HG03060 (cell line): ENCODE measurements around the gene HOXB9.

ENCODE experiments used
- ATAC-seq: cut with Tn5 transposase; IDR thresholded peaks from one replicate; pipeline ENCODE4 v1.9.1; 2021; ENCODE audit warnings: low read depth, moderate number of reproducible peaks; ENCODE audit not compliant: unreplicated experiment

HOXB9 gene

DNA sequence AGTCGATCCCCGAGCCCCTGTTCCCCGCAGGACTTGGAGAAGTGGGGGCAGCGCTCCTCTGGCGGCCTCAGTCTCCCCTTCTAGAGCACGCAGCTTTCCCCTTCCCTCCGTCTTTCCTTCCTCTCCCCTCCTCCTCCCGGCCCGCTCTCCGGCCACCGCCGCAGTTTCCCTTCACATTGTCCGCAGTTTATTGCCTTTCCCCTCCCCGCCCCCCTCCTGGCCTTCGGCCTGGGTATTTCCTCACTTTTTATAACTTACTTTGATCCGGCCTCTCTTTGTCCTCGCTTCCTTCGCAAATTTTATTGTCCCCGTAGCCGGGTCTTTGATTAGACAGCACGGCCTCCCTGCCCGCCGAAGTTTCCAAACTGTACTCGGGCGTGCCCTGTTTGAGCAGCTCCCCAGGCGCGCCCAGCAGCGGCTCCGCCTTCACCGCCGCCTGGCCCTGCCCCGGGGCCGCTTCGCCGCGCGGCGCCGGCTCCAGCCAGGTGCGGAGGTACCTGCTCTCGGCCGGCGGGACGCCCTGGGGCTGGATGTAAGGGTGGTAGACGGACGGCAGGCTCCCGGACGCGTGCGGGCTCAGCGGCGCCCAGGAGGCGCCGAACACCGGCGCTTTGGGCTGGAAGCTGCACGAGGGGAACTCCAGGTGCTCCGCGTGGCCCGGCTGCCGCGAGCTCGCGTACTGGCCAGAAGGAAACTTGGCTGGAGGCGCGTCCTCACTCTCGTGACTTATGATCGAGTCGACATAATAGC lies 488 bp downstream of the HOXB9 start:
- ATAC-seq, result no peak

GRCh38 chr17:48624544-48625494 lies 1.3 kb downstream of the HOXB9 start:
- ATAC-seq, result no peak

DNA sequence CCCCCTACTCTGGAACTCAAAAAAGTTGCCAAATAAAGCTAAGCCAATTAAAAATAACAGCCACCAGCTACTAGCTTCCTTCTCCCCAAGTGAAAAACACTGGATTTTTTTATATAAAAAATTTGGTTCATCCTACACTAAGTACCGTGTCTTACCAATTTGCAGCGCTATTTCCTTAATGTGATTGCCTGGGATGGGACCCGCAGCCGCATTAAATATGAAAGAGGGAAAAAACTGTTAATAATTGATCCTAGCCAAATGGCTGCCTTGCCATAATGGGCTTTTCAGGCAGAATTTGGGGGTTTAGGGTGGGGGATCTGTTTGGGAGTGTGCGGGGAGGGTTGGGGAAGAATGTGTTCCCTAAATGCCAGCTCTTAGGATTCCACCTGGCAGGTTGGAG lies 2.0 kb downstream of the HOXB9 start:
- ATAC-seq, result no peak

DNA sequence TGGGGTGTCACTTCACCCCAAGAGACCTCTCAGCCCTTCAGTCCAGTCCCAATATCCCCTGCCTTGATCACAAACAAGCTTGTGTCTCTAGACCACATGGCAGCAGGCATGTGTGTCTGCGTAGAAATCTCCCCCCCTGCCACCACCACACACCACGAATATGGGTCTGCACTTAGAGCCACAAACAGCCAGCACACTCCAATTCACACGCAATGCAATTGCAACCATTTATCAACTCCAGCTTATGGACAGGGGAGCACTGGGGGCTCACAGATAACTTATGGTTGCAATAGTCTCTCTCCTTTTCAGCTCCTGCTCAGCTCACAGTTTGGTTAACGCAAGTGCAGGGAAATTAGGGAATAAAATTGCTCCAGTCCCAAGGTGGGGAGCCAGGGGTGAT lies 2.6 kb downstream of the HOXB9 start:
- no peak for ATAC-seq

- no peak for ATAC-seq
Measured at GRCh38 chr17:48622857-48623256, 3.3 kb downstream of the HOXB9 start.

DNA sequence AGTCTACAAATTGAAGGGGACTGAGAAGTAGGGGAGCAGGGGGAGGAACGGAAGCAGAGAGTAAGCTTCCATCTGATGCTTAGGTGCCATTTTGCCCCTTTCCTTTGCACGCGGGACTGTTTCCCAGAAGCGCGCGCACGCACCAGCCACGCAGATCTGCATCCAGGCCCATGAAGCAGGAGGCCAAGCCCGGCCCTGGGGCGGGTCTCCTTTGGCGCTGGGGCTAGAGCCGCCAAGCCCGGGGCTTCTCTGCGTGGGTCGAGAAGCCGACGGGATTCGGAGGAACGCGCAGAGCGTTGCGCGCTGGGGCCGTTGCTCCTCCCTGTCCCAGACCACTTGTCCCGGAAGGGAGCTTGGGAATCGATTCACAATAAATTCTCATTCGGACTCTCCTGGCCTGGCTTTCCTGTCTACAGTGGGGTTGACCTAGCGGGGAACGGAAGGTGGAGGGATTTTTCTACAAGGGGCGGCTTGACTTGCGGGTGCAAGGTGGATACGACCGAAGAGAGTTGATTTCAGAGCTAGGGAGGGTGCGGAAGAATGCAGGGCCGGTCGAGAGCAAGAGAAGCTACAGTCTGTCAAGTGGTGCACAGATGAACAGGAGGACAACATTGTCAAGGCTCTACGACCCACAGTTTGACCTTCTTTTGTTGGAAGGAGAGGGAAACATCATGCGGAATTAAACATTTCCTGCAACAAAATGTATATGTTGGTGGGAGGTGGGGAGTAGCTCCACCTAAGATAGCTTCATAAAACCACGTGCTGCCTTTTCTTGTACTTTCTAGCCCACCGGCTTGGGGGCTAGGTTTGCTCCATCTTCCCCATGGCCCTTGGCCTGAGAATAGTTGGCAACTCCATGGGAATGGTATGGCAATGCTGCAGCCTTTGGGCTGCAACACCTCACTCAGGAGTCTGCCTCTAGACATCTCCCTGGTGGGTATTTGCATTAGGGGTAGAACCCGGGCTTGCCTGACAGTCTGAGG lies 4.5 kb downstream of the HOXB9 start:
- no peak for ATAC-seq

DNA sequence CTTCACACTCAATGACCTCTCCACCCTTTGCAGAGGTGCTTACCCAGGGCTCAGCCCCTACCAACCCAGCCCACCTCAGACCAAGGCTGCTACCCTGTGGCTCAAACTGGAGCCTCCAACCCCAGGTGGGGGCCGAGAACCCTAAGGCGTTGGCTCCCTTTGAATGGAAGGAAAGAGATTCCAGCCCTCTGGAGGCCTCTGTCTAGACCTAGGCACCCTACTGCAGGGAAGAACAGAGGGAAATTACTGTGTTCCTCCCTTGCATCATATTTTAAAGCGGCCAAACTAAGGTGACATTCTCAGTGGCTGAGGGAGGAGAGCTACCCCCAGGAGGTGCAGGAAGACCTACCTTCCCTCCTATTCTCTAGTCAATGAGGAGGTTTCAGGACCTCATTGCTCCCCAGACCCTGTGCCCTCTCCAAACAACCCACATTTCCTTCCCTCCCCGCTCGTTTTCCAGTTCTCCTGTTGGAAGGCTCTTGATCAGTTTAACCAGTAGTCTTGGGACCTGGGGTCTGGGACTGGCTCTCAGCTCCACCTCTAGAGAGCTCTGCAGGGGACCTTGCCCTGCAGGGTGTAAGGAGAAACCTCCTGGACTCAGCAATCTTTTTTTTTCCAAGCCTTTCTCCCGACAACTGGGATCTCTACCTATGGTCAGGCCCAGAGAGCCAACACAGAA lies 5.6 kb downstream of the HOXB9 start:
- ATAC-seq, result no peak

DNA sequence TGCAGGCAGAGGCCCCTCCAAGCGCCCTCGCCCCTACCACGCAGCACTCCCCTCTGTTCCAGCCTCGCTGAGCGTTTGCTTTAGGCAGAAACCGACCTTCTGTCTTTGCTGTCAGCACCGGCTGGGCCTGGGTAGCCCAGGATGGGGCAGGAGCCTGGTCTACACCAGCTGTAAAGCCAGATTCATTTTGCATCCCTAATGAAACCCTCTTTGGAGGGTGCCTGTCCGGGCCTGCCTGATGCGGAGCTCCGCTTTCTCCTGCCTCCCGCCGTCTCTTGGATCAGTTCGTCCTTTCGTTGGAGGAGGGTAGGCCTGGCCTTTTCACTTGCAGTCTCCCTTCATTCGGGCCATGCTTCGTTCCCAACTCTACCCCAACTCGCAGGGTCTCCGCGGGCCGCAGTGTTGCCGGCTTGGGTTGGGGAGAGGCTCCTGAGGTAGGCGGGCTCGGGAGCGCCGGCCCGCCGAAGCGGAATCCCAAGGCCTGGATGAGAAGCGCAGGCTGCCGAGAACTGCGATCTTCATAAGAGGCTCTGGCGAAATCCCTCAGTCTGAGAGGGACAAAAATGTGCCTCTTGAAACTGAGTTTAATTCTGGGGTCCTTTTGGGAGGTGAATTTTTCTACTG lies 6.2 kb downstream of the HOXB9 start:
- ATAC-seq, result no peak

GRCh38 chr17:48618256-48618896 lies 7.8 kb downstream of the HOXB9 start:
- ATAC-seq, result no peak

DNA sequence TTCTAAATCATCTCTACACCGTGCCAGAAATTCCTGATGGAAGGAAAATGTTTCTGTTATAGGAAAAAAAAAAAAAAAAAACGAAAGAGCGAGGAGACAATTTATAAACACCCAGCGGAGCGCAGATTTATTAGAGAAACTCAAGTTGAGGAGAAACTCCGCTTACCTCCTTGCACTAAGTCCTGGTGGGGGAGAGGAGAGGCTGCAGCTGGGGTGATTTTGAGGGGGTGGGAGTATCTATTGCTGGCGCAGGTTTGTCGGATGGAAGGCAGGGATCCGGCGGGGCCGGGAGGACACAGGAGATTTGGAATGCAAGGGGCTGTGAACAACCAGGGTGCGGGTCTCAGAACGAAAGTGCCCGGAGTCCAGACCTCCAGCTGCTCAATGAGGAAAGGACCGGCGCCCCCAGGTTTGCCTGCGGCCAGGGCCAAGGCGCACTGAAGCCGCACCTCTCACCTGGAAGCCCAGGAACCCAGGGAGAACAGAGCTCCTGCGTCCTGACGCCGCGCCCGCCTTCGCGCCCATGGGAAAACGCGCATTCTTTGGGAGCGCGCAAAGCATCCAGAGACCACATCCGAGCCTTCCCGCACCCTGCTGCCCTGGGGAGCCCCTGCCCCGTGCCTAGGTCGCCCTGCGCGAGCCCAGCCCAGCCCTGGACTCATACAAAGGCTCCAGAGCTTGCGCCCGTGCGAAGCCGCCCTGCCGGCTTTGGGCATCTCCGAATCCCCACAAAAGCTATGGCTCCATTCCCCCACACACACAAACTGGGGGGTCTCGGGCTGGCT lies 8.5 kb downstream of the HOXB9 start:
- no peak for ATAC-seq

- ATAC-seq, result no peak
Measured at GRCh38 chr17:48616717-48617470, 9.3 kb downstream of the HOXB9 start.

DNA sequence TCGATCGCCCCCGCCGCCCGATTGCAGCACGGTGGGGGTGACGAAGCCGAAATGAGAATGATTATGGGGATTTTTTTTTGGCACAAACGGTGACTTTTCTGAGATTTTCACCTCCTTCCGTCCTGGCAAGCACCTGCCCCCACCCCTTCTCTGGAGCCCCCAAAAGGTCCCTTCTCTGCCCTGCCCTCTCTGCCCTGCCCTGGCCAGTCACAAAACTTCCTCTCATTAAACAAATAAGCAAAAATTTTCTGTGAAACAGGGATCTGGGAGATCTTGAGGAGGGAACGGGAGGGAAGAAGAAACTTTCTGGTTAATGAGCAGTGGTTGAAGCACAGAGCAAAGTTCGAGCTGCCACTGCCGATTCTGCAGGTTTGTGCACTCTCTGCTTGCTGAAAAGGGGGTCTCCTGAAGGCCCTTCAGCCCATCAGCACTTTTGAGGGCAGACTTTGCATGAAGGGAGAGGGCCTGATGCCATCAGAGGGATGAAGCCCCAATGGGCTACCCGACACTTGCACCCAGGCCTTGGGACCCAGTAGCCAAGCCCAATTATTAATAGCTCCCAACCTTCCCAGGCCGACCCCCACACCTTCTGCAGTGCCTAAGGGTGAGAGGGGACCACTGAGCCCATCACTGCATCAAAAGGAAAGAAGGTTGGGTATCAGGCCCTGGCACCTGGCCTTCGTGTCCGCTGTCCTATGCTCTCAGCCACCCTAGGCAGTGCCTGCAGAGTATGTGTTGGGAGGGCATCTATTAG lies 10.0 kb downstream of the HOXB9 start:
- no peak for ATAC-seq

- no peak for ATAC-seq
Measured at GRCh38 chr17:48615047-48615962, 10.9 kb downstream of the HOXB9 start, which contains the start of gene HOXB8. HOXB8 (minus strand) TSS chr17:48615292; CDS start chr17:48614704, 588 bp downstream.

DNA sequence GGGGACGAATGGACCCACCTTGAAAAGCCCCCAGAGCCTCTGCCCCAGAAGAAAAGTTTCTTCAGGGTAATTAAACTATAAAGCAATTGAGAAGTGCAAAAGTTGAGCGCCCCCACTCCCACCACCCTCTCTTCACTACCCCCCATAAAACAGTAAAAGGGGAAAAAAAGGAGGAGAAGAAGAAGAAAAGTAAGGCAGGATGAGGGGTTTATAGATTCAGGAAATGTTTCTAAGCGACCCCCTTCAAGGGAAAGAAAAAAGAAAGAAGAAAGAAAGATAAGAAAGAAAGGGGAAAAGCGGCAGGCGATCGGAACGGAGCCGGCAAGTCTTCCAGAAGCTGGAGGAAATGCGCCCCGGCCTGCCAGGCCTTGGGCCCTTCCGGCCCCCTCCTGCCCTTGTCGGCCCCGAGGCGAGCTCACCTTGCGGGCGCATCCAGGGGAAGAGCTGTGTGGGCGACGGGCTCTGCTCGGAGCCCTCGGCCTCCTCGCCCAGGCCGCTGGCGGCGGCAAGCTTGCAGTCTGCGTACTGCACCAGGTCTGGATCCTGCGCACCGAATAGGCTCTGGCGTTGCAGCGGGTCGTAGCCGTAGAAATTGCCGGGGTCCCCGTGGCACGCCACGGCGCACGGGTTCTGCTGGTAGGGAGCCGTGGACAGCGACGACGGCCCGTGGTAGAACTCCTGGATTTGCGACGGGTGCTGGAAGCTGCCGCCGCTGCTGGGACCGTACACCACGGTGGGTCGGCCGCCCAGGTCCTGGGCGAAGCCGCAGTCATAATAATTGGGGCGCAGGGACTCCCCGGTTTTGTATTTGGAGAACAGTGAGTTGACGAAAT lies 12.1 kb downstream of the HOXB9 start:
- ATAC-seq, result no peak
